Measurements from ENCODE around the gene COX4I1. TPM values are rescaled to one million over a fixed set of nuclear protein-coding genes. Genes with fewer than 3 reads are reported as not detected.

COX4I1 gene
- total and polyA plus RNA-seq, 2 donors from 2014 or later, result 439 to 1,996 TPM

DNA sequence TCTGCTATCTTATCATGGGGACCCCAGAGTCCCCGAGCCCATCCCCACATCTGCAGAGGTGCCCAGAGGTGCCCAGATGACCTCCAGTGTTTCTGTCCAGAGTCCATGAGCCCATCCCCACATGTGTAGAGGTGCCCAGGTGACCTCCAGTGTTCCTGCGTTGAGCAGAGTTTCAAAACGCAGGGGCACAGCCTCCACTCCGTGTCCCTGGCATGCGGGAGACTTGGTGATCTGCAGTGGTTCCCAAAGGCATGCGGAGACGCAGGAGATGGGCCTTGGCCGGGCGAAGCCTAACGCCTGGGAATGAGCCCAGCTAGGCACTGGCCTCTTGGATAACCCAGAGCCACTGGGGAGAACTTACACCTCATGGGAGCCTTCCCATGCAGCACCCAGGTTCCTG is 41.3 kb downstream of the COX4I1 start:
- Histone ChIP-seq H3K9me3 (ENCODE audit: control insufficient read depth in 2 of 3, insufficient read depth in 1 of 3, low read length in 3 of 3) (no peaks in the 10 kb centered on the region), H3K4me1 (ENCODE audit: control insufficient read depth in 2 of 3, insufficient read depth in 2 of 3, low read depth in 1 of 3, low read length in 3 of 3) (no peaks in the 10 kb centered on the region), H3K4me3 (ENCODE audit: low read length in 3 of 3) (no peak overlapping the region), H3K9ac (ENCODE audit: low read length in 3 of 3) (no peak overlapping the region), H3K36me3 (ENCODE audit: control insufficient read depth in 2 of 3, insufficient read depth in 3 of 3, low read length in 3 of 3) (no peaks in the 10 kb centered on the region), H3K27ac (ENCODE audit: low read depth in 2 of 2, low read length in 2 of 2) (no peak overlapping the region), H3K27me3 (ENCODE audit: control insufficient read depth, insufficient read depth, low read length) (peaks cover 3% of the 10 kb centered on the region)
- TF ChIP-seq, protein P1, sequence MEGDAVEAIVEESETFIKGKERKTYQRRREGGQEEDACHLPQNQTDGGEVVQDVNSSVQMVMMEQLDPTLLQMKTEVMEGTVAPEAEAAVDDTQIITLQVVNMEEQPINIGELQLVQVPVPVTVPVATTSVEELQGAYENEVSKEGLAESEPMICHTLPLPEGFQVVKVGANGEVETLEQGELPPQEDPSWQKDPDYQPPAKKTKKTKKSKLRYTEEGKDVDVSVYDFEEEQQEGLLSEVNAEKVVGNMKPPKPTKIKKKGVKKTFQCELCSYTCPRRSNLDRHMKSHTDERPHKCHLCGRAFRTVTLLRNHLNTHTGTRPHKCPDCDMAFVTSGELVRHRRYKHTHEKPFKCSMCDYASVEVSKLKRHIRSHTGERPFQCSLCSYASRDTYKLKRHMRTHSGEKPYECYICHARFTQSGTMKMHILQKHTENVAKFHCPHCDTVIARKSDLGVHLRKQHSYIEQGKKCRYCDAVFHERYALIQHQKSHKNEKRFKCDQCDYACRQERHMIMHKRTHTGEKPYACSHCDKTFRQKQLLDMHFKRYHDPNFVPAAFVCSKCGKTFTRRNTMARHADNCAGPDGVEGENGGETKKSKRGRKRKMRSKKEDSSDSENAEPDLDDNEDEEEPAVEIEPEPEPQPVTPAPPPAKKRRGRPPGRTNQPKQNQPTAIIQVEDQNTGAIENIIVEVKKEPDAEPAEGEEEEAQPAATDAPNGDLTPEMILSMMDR (IDR thresholded peaks at IDR 0.05; ENCODE audit: borderline replicate concordance, extremely low read depth, insufficient read depth), result no peak
- FAIRE-seq (no peak), DNase-seq (peak in 1 of 5 donors; percentile 48)
- intact Hi-C loops (cut with DNase I), result no loop called here

DNA sequence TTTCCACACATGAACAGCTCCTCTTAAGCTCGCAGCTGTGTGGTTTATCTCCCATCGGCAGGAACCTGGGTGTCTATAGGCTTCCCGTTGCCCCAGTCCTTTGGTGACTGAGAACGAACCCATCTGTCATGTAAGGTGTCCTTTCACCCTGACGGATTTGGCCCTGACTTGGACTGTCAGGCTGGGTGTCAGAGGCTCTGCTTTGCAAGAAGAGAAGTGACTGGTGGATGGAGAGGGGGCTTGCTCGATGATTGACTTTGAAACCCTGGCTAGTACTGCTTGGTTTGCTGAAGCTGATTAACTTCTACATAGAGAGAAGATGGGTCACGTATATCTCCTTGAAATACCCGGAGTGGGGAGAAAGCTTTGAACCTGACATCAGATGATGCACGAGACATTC is 42.9 kb downstream of the COX4I1 start:
- FAIRE-seq (no peak), DNase-seq (peak in 1 of 5 donors; percentile 16)
- intact Hi-C loops (cut with DNase I), result no loop called here
- Histone ChIP-seq H3K4me1 (ENCODE audit: control insufficient read depth in 2 of 3, insufficient read depth in 2 of 3, low read depth in 1 of 3, low read length in 3 of 3) (no peaks in the 10 kb centered on the region), H3K9ac (ENCODE audit: low read length in 3 of 3) (no peak overlapping the region), H3K9me3 (ENCODE audit: control insufficient read depth in 2 of 3, insufficient read depth in 1 of 3, low read length in 3 of 3) (no peaks in the 10 kb centered on the region), H3K27me3 (ENCODE audit: control insufficient read depth, insufficient read depth, low read length) (no peaks in the 10 kb centered on the region), H3K27ac (ENCODE audit: low read depth in 2 of 2, low read length in 2 of 2) (no peak overlapping the region), H3K4me3 (ENCODE audit: low read length in 3 of 3) (no peak overlapping the region), H3K36me3 (ENCODE audit: control insufficient read depth in 2 of 3, insufficient read depth in 3 of 3, low read length in 3 of 3) (no peaks in the 10 kb centered on the region)
- TF ChIP-seq, protein P1 (IDR thresholded peaks at IDR 0.05; ENCODE audit: borderline replicate concordance, extremely low read depth, insufficient read depth), result no peak

DNA sequence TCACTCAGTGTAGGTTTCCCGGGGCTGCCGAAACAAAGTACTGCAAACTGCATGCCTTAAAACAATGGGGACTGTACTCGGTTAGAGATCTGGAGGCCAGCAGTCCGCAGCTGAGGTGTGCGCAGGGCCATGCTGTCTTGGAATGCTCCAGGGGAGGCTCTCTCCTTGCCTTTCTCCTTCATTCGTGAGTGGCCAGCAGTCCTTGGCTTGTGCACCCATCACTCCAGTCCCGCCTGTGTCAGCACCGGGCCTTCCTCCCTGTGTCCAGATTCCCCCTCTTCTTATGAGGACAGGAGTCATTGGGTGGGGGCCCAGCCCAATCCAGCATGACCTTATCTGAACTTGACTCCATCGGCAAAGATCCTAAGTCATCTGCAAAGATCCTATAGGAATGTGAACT is 43.4 kb downstream of the COX4I1 start:
- Histone ChIP-seq H3K9ac (ENCODE audit: low read length in 3 of 3) (no peak overlapping the region), H3K4me1 (ENCODE audit: control insufficient read depth in 2 of 3, insufficient read depth in 2 of 3, low read depth in 1 of 3, low read length in 3 of 3) (no peaks in the 10 kb centered on the region), H3K27me3 (ENCODE audit: control insufficient read depth, insufficient read depth, low read length) (no peaks in the 10 kb centered on the region), H3K27ac (ENCODE audit: low read depth in 2 of 2, low read length in 2 of 2) (no peak overlapping the region), H3K36me3 (ENCODE audit: control insufficient read depth in 2 of 3, insufficient read depth in 3 of 3, low read length in 3 of 3) (no peaks in the 10 kb centered on the region), H3K4me3 (ENCODE audit: low read length in 3 of 3) (no peak overlapping the region), H3K9me3 (ENCODE audit: control insufficient read depth in 2 of 3, insufficient read depth in 1 of 3, low read length in 3 of 3) (no peaks in the 10 kb centered on the region)
- FAIRE-seq, result no peak
- TF ChIP-seq, protein P1 (IDR thresholded peaks at IDR 0.05; ENCODE audit: borderline replicate concordance, extremely low read depth, insufficient read depth), result no peak
- DNase-seq, result peak in 1 of 5 donors; percentile 45
- intact Hi-C loops (cut with DNase I), result no loop called here
